ENCODE measurements around the gene FBXO38.

DNA sequence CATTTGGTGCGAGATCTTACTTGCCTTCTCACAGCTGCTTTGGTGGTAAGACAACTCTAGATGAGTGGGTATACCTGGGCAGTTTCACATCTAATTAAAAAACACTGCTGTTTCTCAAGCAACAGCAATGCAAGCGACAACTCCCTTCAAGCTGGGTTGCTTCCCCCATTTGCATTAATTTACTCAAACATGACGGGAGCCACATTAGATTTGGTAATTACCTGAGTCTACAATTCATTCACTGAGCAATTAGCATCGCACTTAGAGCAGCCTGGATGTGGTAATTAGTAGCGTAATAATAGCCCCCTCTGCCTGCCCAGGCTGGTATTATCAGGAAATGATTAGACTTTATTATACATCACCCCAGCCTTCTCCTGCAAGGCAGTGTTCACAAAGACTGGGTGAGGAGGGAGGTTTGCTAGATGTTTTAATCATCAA is 73.4 kb downstream of the FBXO38 start:
- TF ChIP-seq, protein P1, sequence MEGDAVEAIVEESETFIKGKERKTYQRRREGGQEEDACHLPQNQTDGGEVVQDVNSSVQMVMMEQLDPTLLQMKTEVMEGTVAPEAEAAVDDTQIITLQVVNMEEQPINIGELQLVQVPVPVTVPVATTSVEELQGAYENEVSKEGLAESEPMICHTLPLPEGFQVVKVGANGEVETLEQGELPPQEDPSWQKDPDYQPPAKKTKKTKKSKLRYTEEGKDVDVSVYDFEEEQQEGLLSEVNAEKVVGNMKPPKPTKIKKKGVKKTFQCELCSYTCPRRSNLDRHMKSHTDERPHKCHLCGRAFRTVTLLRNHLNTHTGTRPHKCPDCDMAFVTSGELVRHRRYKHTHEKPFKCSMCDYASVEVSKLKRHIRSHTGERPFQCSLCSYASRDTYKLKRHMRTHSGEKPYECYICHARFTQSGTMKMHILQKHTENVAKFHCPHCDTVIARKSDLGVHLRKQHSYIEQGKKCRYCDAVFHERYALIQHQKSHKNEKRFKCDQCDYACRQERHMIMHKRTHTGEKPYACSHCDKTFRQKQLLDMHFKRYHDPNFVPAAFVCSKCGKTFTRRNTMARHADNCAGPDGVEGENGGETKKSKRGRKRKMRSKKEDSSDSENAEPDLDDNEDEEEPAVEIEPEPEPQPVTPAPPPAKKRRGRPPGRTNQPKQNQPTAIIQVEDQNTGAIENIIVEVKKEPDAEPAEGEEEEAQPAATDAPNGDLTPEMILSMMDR (IDR thresholded peaks at IDR 0.05), result no peak
- no peak for TF ChIP-seq POLR2A (IDR thresholded peaks at IDR 0.05; ENCODE audit: low read depth)

Data from esophagus muscularis mucosa (tissue), 3 donors.